Measurements from ENCODE around the gene CLBA1. TPM values are rescaled to one million over a fixed set of nuclear protein-coding genes. Genes with fewer than 3 reads are reported as not detected.

The CLBA1 gene
- total and polyA plus RNA-seq, 3 experiments from 2014 or later: 0.32 to 3.9 (median 3.8) TPM

- H3K27ac ChIP-seq (ENCODE audit: low read depth, low read length): no peak overlapping the region
- no peaks in the 10 kb centered on the region for H3K36me3 ChIP-seq (ENCODE audit: insufficient read depth, low read length)
- peaks cover 4% of the 10 kb centered on the region for H3K27me3 ChIP-seq (ENCODE audit: insufficient read depth, low read length, poor library complexity, severe bottlenecking)
- ChIA-PET CTCF (interaction anchor here (1.0 to 2.1 kb wide), 2 partner anchors 81 to 127 kb away, joined by 4 to 7 read pairs; no protein-coding TSS in a partner anchor), POLR2A (no interaction called here)
- Mint-ChIP-seq H3K4me3 (no peak overlapping the region), H3K27ac (no peak overlapping the region), H3K27me3 (peaks cover 2 to 26% of the 10 kb centered on the region in 2 donors), H3K36me3 (no peaks in the 10 kb centered on the region), H3K4me1 (no peaks in the 10 kb centered on the region), H3K9me3 (no peaks in the 10 kb centered on the region)
- no peak for DNase-seq
- no peak overlapping the region for H3K4me3 ChIP-seq (ENCODE audit: low read length)
- no peaks in the 10 kb centered on the region for H3K4me1 ChIP-seq (ENCODE audit: insufficient read depth, low read length)
- no peaks in the 10 kb centered on the region for H3K9me3 ChIP-seq (ENCODE audit: low read length)
Measured at GRCh38 chr14:104964546-104964945, 21.0 kb upstream of the CLBA1 start.

- Mint-ChIP-seq H3K27me3 (peaks cover 2 to 18% of the 10 kb centered on the region in 2 donors), H3K36me3 (no peaks in the 10 kb centered on the region), H3K9me3 (no peaks in the 10 kb centered on the region), H3K4me1 (no peaks in the 10 kb centered on the region), H3K4me3 (no peak overlapping the region), H3K27ac (no peak overlapping the region)
- no peak for DNase-seq
- CTCF ChIA-PET: interaction anchor here (2.1 kb wide), 1 partner anchor 80 kb away, joined by 7 read pairs; no protein-coding TSS in a partner anchor
- no peak overlapping the region for H3K27ac ChIP-seq (ENCODE audit: low read depth, low read length)
- H3K4me1 ChIP-seq (ENCODE audit: insufficient read depth, low read length): no peaks in the 10 kb centered on the region
- H3K9me3 ChIP-seq (ENCODE audit: low read length): no peaks in the 10 kb centered on the region
- H3K4me3 ChIP-seq (ENCODE audit: low read length): no peak overlapping the region
- H3K27me3 ChIP-seq (ENCODE audit: insufficient read depth, low read length, poor library complexity, severe bottlenecking): peaks cover 4% of the 10 kb centered on the region
- no peaks in the 10 kb centered on the region for H3K36me3 ChIP-seq (ENCODE audit: insufficient read depth, low read length)
- POLR2A ChIA-PET: no interaction called here
Measured at GRCh38 chr14:104965561-104966231, 19.9 kb upstream of the CLBA1 start.

- Mint-ChIP-seq H3K27ac (no peak overlapping the region), H3K4me3 (no peak overlapping the region), H3K9me3 (no peaks in the 10 kb centered on the region), H3K4me1 (no peaks in the 10 kb centered on the region), H3K27me3 (peaks cover 2 to 18% of the 10 kb centered on the region in 2 donors), H3K36me3 (no peaks in the 10 kb centered on the region)
- Histone ChIP-seq H3K9me3 (ENCODE audit: low read length) (no peaks in the 10 kb centered on the region), H3K4me1 (ENCODE audit: insufficient read depth, low read length) (no peaks in the 10 kb centered on the region), H3K36me3 (ENCODE audit: insufficient read depth, low read length) (no peaks in the 10 kb centered on the region), H3K4me3 (ENCODE audit: low read length) (no peak overlapping the region), H3K27ac (ENCODE audit: low read depth, low read length) (no peak overlapping the region), H3K27me3 (ENCODE audit: insufficient read depth, low read length, poor library complexity, severe bottlenecking) (peaks cover 4% of the 10 kb centered on the region)
- ChIA-PET POLR2A (interaction anchor here (0.6 kb wide), 1 partner anchor 96 kb away, joined by 3 read pairs; no protein-coding TSS in a partner anchor), CTCF (no interaction called here)
- DNase-seq: no peak
Measured at GRCh38 chr14:104966261-104966865, 19.2 kb upstream of the CLBA1 start.

GRCh38 chr14:104966981-104967385 is 18.6 kb upstream of the CLBA1 start:
- no peak for DNase-seq
- no peaks in the 10 kb centered on the region for H3K4me1 ChIP-seq (ENCODE audit: insufficient read depth, low read length)
- Mint-ChIP-seq H3K9me3 (no peaks in the 10 kb centered on the region), H3K27ac (no peak overlapping the region), H3K36me3 (no peaks in the 10 kb centered on the region), H3K4me3 (no peak overlapping the region), H3K27me3 (peaks cover 2 to 20% of the 10 kb centered on the region in 2 donors), H3K4me1 (no peaks in the 10 kb centered on the region)
- no peak overlapping the region for H3K27ac ChIP-seq (ENCODE audit: low read depth, low read length)
- POLR2A ChIA-PET: interaction anchor here (0.6 kb wide), 1 partner anchor 95 kb away, joined by 3 read pairs; no protein-coding TSS in a partner anchor
- no peak overlapping the region for H3K4me3 ChIP-seq (ENCODE audit: low read length)
- CTCF ChIA-PET: no interaction called here
- peaks cover 4% of the 10 kb centered on the region for H3K27me3 ChIP-seq (ENCODE audit: insufficient read depth, low read length, poor library complexity, severe bottlenecking)
- no peaks in the 10 kb centered on the region for H3K9me3 ChIP-seq (ENCODE audit: low read length)
- H3K36me3 ChIP-seq (ENCODE audit: insufficient read depth, low read length): no peaks in the 10 kb centered on the region

- peaks cover 4% of the 10 kb centered on the region for H3K27me3 ChIP-seq (ENCODE audit: insufficient read depth, low read length, poor library complexity, severe bottlenecking)
- POLR2A ChIA-PET: no interaction called here
- DNase-seq: no peak
Measured at GRCh38 chr14:104967386-104968152, 18.0 kb upstream of the CLBA1 start.

GRCh38 chr14:104968153-104968527 is 17.4 kb upstream of the CLBA1 start:
- ChIA-PET CTCF (interaction anchor here (2.9 kb wide), 1 partner anchor 77 kb away, joined by 10 read pairs; no protein-coding TSS in a partner anchor), POLR2A (no interaction called here)
- Mint-ChIP-seq H3K27ac (no peak overlapping the region), H3K9me3 (no peaks in the 10 kb centered on the region), H3K36me3 (no peaks in the 10 kb centered on the region), H3K27me3 (peaks cover 2 to 16% of the 10 kb centered on the region in 2 donors), H3K4me3 (no peak overlapping the region), H3K4me1 (no peaks in the 10 kb centered on the region)
- H3K4me1 ChIP-seq (ENCODE audit: insufficient read depth, low read length): no peaks in the 10 kb centered on the region
- DNase-seq: no peak
- H3K36me3 ChIP-seq (ENCODE audit: insufficient read depth, low read length): no peaks in the 10 kb centered on the region
- peaks cover 4% of the 10 kb centered on the region for H3K27me3 ChIP-seq (ENCODE audit: insufficient read depth, low read length, poor library complexity, severe bottlenecking)
- H3K27ac ChIP-seq (ENCODE audit: low read depth, low read length): no peak overlapping the region
- no peak overlapping the region for H3K4me3 ChIP-seq (ENCODE audit: low read length)
- H3K9me3 ChIP-seq (ENCODE audit: low read length): no peaks in the 10 kb centered on the region

More at GRCh38 chr14:104967386-104968152, 18.0 kb upstream of the CLBA1 start:
- H3K4me1 Mint-ChIP-seq: no peaks in the 10 kb centered on the region
- no peaks in the 10 kb centered on the region for H3K9me3 Mint-ChIP-seq
- H3K27ac Mint-ChIP-seq: no peak overlapping the region
- Histone ChIP-seq H3K36me3 (ENCODE audit: insufficient read depth, low read length) (no peaks in the 10 kb centered on the region), H3K4me3 (ENCODE audit: low read length) (no peak overlapping the region), H3K27ac (ENCODE audit: low read depth, low read length) (no peak overlapping the region), H3K9me3 (ENCODE audit: low read length) (no peaks in the 10 kb centered on the region), H3K4me1 (ENCODE audit: insufficient read depth, low read length) (no peaks in the 10 kb centered on the region)
- H3K27me3 Mint-ChIP-seq: peaks cover 2 to 20% of the 10 kb centered on the region in 2 donors
- CTCF ChIA-PET: interaction anchor here (2.9 kb wide), 1 partner anchor 78 kb away, joined by 10 read pairs; no protein-coding TSS in a partner anchor
- H3K36me3 Mint-ChIP-seq: no peaks in the 10 kb centered on the region
- H3K4me3 Mint-ChIP-seq: no peak overlapping the region

- ChIA-PET POLR2A (no interaction called here), CTCF (interaction anchor here (2.9 kb wide), 1 partner anchor 77 kb away, joined by 10 read pairs; no protein-coding TSS in a partner anchor)
- Mint-ChIP-seq H3K9me3 (no peaks in the 10 kb centered on the region), H3K4me1 (no peaks in the 10 kb centered on the region), H3K27ac (no peak overlapping the region), H3K4me3 (no peak overlapping the region), H3K36me3 (no peaks in the 10 kb centered on the region), H3K27me3 (peaks cover 2 to 16% of the 10 kb centered on the region in 2 donors)
- Histone ChIP-seq H3K27me3 (ENCODE audit: insufficient read depth, low read length, poor library complexity, severe bottlenecking) (peaks cover 4% of the 10 kb centered on the region), H3K27ac (ENCODE audit: low read depth, low read length) (no peak overlapping the region), H3K36me3 (ENCODE audit: insufficient read depth, low read length) (no peaks in the 10 kb centered on the region), H3K4me1 (ENCODE audit: insufficient read depth, low read length) (no peaks in the 10 kb centered on the region), H3K9me3 (ENCODE audit: low read length) (no peaks in the 10 kb centered on the region), H3K4me3 (ENCODE audit: low read length) (no peak overlapping the region)
- no peak for DNase-seq
Measured at GRCh38 chr14:104968541-104969401, 16.8 kb upstream of the CLBA1 start.
